Stimulated activated CD4-positive, alpha-beta T cell treated with anti-CD3 and anti-CD28 coated beads, TNF-alpha, amount 100 ng/mL, for 1 hour (primary cell): ENCODE data around the gene PLCB1.

ENCODE experiments used
- DNase-seq, 3 donors: peaks; one replicate each; pipeline ENCODE4 v3.0.0-alpha.2; 2020; ENCODE audit warnings: low read depth in 3 of 3, low spot score in 1 of 3

PLCB1 gene

DNA sequence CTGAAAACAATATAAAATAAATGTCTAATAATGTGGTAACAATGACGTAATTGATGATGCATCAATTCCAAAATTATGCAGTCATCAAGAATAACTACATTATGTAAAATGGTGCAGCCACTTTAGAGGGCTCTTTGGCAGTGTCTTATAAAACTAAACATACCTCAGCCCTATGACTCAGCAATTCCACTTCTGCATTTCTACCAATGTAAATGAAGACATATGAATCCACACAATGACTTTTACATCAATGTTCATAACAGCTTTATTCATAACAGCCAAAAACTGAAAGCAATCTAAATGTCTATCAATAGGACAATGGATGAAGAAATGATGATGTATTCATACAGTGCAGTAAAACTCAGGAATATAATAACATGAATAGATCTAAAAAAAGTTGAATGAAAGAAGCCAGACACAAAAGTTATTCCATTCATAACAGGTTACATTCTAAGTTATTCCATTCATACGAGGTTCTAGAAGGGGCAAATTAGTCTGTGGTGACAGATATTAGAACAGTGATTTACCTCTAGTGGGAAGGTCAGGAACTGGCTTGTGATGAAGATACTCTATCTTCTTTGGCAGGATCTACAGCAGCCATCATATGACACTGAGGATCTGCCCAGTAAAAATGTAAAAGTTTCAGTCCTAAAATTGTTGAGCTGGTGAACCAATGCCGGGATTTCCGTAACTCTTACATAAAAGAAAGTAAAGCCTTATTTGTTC is 396.1 kb downstream of the PLCB1 start:
- DNase-seq, result no peak

DNA sequence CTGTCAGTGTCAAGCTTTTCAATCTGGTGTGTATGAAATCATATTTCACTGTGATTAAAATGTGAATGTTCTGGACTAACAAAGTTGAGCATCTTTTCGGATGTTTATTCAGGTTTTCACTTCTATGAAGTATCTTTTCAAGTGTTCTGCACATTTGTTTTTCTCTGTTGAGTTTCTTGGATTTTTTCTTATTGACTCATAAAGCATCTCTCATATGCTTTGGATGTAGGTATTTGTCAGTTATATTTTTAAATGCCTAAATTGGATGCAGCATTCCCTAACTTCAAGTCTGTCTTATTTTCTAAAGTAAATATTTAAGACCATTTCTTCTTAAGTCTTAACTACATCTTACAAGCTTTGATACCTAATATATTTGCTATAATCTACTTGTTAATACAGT is 398.0 kb downstream of the PLCB1 start:
- no peak for DNase-seq

GRCh38 chr20:8532169-8532568 is 400.1 kb downstream of the PLCB1 start:
- DNase-seq, result no peak

GRCh38 chr20:8534368-8535160 is 402.5 kb downstream of the PLCB1 start:
- DNase-seq, result no peak

GRCh38 chr20:8535403-8536261 is 403.6 kb downstream of the PLCB1 start:
- DNase-seq, result no peak

GRCh38 chr20:8536262-8536618 is 404.2 kb downstream of the PLCB1 start:
- no peak for DNase-seq

DNA sequence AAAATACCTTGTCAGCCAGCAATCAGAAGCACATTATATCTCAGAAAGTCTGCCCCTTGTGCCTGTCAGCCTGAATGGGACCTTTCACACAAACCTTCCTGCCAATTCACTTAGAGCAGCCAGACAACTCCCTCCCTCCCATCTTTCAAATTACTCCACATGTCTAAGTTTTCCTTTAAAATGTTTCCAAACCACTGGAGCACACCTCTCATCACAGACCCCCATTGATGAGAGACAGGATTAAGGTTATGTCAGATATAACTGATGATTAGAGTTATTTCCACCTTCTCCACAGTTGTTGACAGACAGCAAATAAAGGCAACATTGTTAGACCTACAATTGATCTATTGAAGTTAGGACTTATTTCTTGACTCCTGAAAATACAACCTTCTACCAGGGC is 408.4 kb downstream of the PLCB1 start:
- no peak for DNase-seq

GRCh38 chr20:8542110-8542486 is 410.0 kb downstream of the PLCB1 start:
- no peak for DNase-seq

GRCh38 chr20:8545212-8545611 is 413.1 kb downstream of the PLCB1 start:
- no peak for DNase-seq

DNA sequence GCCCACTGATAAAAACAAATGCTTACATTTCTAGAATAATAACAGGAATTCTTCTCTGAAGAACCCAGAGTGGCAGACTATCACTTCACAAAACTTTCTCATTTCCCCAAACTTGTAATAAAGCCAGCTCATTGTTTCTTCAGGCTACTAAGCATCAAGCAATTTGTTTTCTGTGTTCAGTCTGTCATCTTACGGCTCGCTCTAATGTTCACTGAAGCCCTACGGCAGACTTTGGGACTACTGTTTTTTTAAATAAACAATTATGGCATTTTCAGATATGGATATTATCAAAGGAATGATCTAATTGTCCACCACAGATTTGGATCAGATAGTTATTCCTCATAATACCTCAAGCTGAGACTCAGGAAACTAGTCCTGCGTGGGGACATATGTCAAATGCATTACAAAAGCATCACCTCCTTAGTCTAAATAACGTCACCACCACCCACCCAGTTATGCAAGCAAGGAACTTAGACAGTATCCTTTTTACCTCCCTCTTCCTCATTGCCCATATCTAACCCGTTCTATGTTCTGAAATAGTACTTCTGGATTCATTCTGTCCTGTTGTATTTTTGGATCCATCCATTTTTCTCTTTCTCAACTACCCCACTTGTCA is 415.1 kb downstream of the PLCB1 start:
- no peak for DNase-seq

DNA sequence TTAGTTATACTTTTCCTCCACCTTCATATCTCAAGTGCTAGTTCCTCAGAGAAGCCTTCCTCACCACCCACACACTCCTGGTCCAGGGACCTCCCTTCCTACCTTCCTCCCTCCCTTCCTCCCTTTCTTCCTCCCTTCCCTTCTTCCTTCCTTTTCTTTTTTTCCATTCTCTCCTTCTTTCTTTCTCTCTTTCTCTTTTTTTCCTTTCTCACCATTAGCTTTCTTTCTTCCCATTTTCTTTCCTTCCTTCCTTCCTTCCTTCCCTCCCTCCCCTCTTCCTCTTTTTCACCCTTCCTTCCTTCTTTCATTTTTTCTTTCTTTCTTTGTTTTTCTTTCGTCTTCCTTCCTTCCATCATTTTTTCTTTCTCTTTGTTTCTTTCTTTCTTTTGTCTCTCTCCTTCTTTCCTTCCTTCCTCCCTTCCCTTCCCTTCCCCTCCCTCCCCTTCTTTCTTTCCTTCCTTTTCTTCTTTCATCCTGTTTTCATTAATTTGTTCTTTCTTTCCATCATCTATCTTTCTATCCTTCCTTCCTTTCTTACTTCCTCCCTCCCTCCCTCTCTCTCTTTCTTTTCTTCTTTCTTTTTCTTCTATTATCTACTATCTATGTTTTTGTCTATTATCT is 416.0 kb downstream of the PLCB1 start:
- DNase-seq, result no peak

DNA sequence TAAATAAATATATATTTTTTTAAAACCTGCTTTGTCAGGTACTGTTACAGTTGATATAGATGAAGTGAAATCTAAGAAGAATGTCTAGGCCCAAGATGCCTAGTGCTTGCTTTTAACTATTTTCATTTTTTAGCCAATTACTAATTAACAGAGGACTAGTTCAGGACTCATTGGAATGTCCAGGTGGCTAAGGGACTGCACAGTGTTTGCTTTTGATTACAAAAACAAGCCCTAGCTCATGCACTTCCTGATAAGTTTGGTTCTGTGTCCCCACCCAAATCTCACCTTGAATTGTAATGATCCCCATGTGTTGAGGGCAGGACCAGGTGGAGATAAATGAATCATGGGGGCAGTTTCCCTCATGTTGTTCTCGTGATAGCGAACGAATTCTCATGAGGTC is 417.1 kb downstream of the PLCB1 start:
- no peak for DNase-seq

- no peak for DNase-seq
These were observed 425.6 kb downstream of the PLCB1 start for GRCh38 chr20:8557711-8558110.

GRCh38 chr20:8562356-8562755 is 430.3 kb downstream of the PLCB1 start:
- no peak for DNase-seq

DNA sequence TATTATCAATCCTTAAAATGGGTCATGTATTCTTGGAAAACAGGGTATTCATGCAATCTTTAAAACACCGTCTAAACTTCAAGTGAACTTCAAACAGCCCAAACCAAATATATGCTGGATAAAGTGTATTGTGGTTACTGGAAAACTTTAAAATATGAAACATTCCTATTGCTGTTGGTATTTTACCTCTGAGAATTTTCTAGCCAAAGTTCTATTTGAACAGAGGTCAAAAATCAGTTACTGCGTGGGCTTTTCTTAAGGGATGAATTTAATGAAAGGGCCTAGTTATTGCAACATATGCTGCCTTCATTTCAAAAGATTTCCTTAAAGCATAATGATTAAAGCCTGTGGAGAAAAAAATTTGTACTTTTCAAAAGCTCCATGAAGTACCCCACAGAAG is 436.0 kb downstream of the PLCB1 start:
- DNase-seq, result no peak

DNA sequence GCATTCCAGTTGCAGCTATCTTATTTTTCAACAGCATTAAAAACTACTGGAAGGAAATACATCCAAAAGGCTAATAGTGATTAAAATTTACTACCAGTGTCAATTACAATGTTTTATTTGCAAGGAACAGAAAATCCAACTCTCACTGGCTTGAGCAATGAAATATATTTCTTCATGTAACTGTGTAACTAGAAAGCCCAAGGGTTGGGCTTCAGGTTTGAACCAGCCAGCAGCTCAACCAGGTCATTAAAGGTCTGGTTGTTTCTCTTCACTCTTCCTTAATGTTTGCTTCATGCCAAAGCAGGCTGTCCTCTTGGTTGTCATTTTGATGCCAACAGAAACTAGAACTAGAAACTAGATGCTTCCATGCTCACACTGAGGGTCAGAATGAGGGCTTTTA is 437.7 kb downstream of the PLCB1 start:
- no peak for DNase-seq

GRCh38 chr20:8571611-8572010 is 439.5 kb downstream of the PLCB1 start:
- DNase-seq, result no peak

GRCh38 chr20:8573686-8574085 is 441.6 kb downstream of the PLCB1 start:
- no peak for DNase-seq

- no peak for DNase-seq
These were observed 443.0 kb downstream of the PLCB1 start for GRCh38 chr20:8575114-8575513.

GRCh38 chr20:8578161-8578865 is 446.2 kb downstream of the PLCB1 start:
- no peak for DNase-seq
